Measurements from ENCODE around the gene C16orf74.

The C16orf74 gene

DNA sequence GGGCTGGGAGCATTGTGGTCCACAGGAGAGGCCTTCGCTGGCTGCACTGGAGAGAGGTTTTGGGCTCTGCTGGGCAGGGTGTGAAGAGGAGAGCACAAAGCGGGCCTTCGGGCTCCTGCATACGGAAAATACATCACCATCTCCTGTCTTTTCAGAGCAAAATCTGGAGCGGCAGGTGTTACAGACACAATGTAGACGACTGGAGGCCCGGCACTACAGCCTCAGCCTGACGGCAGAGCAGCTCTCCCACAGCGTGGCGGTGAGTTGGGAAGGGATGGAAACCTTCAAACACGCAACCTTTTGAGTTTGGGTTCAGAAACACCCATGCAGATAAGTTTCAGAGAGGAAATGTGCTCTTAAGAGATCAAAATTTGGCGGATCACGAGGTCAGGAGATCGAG is 80.1 kb downstream of the C16orf74 start:
- Histone ChIP-seq H3K4me3 (ENCODE audit: low read length) (no peak overlapping the region), H3K27me3 (ENCODE audit: control insufficient read depth, low read length) (no peaks in the 10 kb centered on the region), H3K27ac (ENCODE audit: low read depth, low read length) (no peak overlapping the region), H4K20me1 (ENCODE audit: control insufficient read depth, insufficient read depth, low read depth, low read length) (peaks cover 3% of the 10 kb centered on the region; the same call in 1 of the 2 replicates), H3K36me3 (ENCODE audit: control insufficient read depth, low read length) (peaks cover 96% of the 10 kb centered on the region), H3K4me2 (ENCODE audit: low read length) (no peak overlapping the region), H3F3A (ENCODE audit: control insufficient read depth, insufficient read depth) (peaks cover 2% of the 10 kb centered on the region; the same call in 1 of the 2 replicates), H3K9me2 (replicated peaks; ENCODE audit: control insufficient read depth, low read length) (no peaks in the 10 kb centered on the region), H3K4me1 (ENCODE audit: control insufficient read depth, low read length) (no peaks in the 10 kb centered on the region), H3K9me3 (ENCODE audit: control insufficient read depth, insufficient read depth, low read length) (no peaks in the 10 kb centered on the region), H3K79me2 (ENCODE audit: control insufficient read depth, low read length) (no peaks in the 10 kb centered on the region)
- no peak for TF ChIP-seq EZH2phosphoT487 (IDR thresholded peaks at IDR 0.05; ENCODE audit: borderline replicate concordance, low read length)
- TF ChIP-seq, protein P1, sequence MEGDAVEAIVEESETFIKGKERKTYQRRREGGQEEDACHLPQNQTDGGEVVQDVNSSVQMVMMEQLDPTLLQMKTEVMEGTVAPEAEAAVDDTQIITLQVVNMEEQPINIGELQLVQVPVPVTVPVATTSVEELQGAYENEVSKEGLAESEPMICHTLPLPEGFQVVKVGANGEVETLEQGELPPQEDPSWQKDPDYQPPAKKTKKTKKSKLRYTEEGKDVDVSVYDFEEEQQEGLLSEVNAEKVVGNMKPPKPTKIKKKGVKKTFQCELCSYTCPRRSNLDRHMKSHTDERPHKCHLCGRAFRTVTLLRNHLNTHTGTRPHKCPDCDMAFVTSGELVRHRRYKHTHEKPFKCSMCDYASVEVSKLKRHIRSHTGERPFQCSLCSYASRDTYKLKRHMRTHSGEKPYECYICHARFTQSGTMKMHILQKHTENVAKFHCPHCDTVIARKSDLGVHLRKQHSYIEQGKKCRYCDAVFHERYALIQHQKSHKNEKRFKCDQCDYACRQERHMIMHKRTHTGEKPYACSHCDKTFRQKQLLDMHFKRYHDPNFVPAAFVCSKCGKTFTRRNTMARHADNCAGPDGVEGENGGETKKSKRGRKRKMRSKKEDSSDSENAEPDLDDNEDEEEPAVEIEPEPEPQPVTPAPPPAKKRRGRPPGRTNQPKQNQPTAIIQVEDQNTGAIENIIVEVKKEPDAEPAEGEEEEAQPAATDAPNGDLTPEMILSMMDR (IDR thresholded peaks at IDR 0.05; ENCODE audit: low read depth, low read length, poor library complexity, severe bottlenecking), result no peak

DNA sequence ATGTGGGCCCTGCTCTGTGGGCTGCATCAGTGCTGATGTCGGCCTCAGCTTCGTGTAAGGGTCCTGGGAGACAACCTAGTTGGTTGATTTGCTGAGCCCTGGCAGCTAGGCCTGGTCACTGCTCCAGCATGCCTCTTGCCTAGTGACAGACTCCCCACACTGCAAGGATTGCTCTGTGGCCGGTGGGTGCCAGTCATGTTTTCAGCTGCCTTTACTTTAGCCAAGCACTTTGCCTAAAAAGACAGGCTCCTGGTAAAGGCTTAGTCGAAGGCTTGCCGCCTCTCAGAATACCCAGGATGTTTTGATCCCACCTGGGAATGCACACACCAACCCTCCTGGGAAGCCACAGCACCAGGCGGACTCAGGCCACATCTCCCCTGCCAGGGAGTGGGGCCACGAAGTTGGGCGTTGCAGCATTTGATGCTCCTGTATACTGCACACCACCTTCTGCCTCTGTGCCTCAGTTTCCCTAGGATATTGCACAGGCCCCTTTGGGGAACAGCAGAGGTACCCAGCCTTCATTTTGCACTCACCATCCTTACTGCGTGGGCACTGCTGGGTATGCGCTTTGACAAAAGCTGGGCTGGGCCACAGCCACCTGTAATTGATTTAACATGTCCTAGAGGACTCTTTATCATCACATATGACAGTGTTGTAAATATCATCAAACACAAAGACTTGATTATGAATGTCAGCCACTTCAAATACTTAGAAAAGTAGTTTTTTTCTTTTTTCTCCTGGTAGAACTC is 82.0 kb downstream of the C16orf74 start:
- TF ChIP-seq EZH2phosphoT487 (IDR thresholded peaks at IDR 0.05; ENCODE audit: borderline replicate concordance, low read length), result no peak
- TF ChIP-seq, protein P1 (IDR thresholded peaks at IDR 0.05; ENCODE audit: low read depth, low read length, poor library complexity, severe bottlenecking), result no peak
- H3K4me2 ChIP-seq (ENCODE audit: low read length), result no peak overlapping the region
- peaks cover 96% of the 10 kb centered on the region for H3K36me3 ChIP-seq (ENCODE audit: control insufficient read depth, low read length)
- no peaks in the 10 kb centered on the region for H3K4me1 ChIP-seq (ENCODE audit: control insufficient read depth, low read length)
- no peak overlapping the region for H3K27ac ChIP-seq (ENCODE audit: low read depth, low read length)
- H3F3A ChIP-seq (ENCODE audit: control insufficient read depth, insufficient read depth), result no peaks in the 10 kb centered on the region; the same call in 1 of the 2 replicates
- no peak overlapping the region for H3K4me3 ChIP-seq (ENCODE audit: low read length)
- H3K79me2 ChIP-seq (ENCODE audit: control insufficient read depth, low read length), result no peaks in the 10 kb centered on the region
- H4K20me1 ChIP-seq (ENCODE audit: control insufficient read depth, insufficient read depth, low read depth, low read length), result peaks cover 3% of the 10 kb centered on the region; the same call in 1 of the 2 replicates
- H3K9me2 ChIP-seq (replicated peaks; ENCODE audit: control insufficient read depth, low read length), result no peaks in the 10 kb centered on the region
- no peaks in the 10 kb centered on the region for H3K27me3 ChIP-seq (ENCODE audit: control insufficient read depth, low read length)
- no peaks in the 10 kb centered on the region for H3K9me3 ChIP-seq (ENCODE audit: control insufficient read depth, insufficient read depth, low read length)

DNA sequence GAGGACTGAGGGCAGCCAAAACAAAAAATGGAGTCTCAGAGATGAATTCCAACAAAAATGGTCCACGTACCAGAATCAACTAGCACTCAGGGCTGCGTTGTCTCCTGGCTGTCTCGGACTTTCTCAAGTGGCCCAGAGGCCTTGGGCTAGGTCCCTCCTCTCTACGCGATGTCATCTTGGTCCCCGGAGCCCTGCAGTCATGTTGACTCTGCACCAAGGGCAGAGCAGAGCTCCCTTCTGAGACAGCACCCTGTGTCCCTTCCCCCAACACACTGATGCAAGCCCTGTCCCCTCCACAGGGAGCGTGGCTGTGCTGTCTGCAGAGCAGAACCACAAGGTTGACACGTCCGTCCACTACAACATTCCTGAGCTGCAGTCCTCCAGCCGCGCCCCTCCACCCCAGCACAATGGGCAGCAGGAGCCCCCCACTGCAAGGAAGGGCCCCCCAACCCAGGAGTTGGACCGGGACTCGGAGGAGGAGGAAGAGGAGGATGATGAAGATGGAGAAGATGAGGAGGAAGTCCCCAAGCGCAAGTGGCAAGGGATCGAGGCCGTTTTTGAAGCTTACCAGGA is 83.0 kb downstream of the C16orf74 start:
- no peaks in the 10 kb centered on the region for H3F3A ChIP-seq (ENCODE audit: control insufficient read depth, insufficient read depth)
- H3K79me2 ChIP-seq (ENCODE audit: control insufficient read depth, low read length), result no peaks in the 10 kb centered on the region
- no peak overlapping the region for H3K4me2 ChIP-seq (ENCODE audit: low read length)
- TF ChIP-seq EZH2phosphoT487 (IDR thresholded peaks at IDR 0.05; ENCODE audit: borderline replicate concordance, low read length), result no peak
- TF ChIP-seq, protein P1 (IDR thresholded peaks at IDR 0.05; ENCODE audit: low read depth, low read length, poor library complexity, severe bottlenecking), result no peak
- H3K4me3 ChIP-seq (ENCODE audit: low read length), result no peak overlapping the region
- no peaks in the 10 kb centered on the region for H3K9me3 ChIP-seq (ENCODE audit: control insufficient read depth, insufficient read depth, low read length)
- H3K36me3 ChIP-seq (ENCODE audit: control insufficient read depth, low read length), result peaks cover 97% of the 10 kb centered on the region
- no peaks in the 10 kb centered on the region for H3K4me1 ChIP-seq (ENCODE audit: control insufficient read depth, low read length)
- no peaks in the 10 kb centered on the region for H3K27me3 ChIP-seq (ENCODE audit: control insufficient read depth, low read length)
- no peaks in the 10 kb centered on the region for H3K9me2 ChIP-seq (replicated peaks; ENCODE audit: control insufficient read depth, low read length)
- peaks cover 3% of the 10 kb centered on the region; the same call in 1 of the 2 replicates for H4K20me1 ChIP-seq (ENCODE audit: control insufficient read depth, insufficient read depth, low read depth, low read length)
- no peak overlapping the region for H3K27ac ChIP-seq (ENCODE audit: low read depth, low read length)
